Mesendoderm (in vitro differentiated cells): ENCODE results near the gene CDKN1B.

ENCODE experiments used
- DNase-seq: peaks from one replicate; pipeline ENCODE4 v3.0.0; 2013
- H2AK5ac ChIP-seq: 2 replicates; pipeline ENCODE4 v1.6.1; 2013; ENCODE audit warnings: low read length, inconsistent platforms
- H2BK120ac ChIP-seq: 2 replicates; pipeline ENCODE4 v1.6.1; 2013; ENCODE audit warnings: low read depth, mild to moderate bottlenecking, low read length, moderate library complexity, mixed read lengths
- H2BK15ac ChIP-seq: replicated peaks from 2 replicates; pipeline ENCODE4 v1.6.1; 2013; ENCODE audit warnings: low read depth, mild to moderate bottlenecking, moderate library complexity
- H2BK5ac ChIP-seq: 2 replicates; pipeline ENCODE4 v1.6.1; 2013; ENCODE audit warnings: low read length, inconsistent platforms
- H3K18ac ChIP-seq: 2 replicates; pipeline ENCODE4 v1.6.1; 2013; ENCODE audit warnings: mild to moderate bottlenecking, low read length, mixed read lengths
- H3K23ac ChIP-seq: one replicate; pipeline ENCODE4 v1.6.1; 2013; ENCODE audit warnings: low read length
- H3K27ac ChIP-seq: 2 replicates; pipeline ENCODE4 v1.5.1; 2013; ENCODE audit warnings: low read depth, mild to moderate bottlenecking, inconsistent platforms, low read length, moderate library complexity
- H3K27me3 ChIP-seq: 2 replicates; pipeline ENCODE4 v1.6.1; 2013; ENCODE audit warnings: low read length, control low read depth, mild to moderate bottlenecking, inconsistent platforms; ENCODE audit not compliant: insufficient read depth, poor library complexity
- H3K36me3 ChIP-seq: 2 replicates; pipeline ENCODE4 v1.6.1; 2013; ENCODE audit warnings: low read length, inconsistent platforms; ENCODE audit not compliant: control insufficient read depth, insufficient read depth
- H3K4ac ChIP-seq: one replicate; pipeline ENCODE4 v1.6.1; 2013; ENCODE audit warnings: low read depth, mild to moderate bottlenecking, low read length, moderate library complexity
- H3K4me1 ChIP-seq: 2 replicates; pipeline ENCODE4 v1.6.1; 2013; ENCODE audit warnings: low read depth, low read length, inconsistent platforms; ENCODE audit not compliant: control insufficient read depth
- H3K4me2 ChIP-seq: 2 replicates; pipeline ENCODE4 v1.6.1; 2013; ENCODE audit warnings: low read length
- H3K4me3 ChIP-seq: 2 replicates; pipeline ENCODE4 v1.5.1; 2013; ENCODE audit warnings: mild to moderate bottlenecking, low read length
- H3K56ac ChIP-seq: one replicate; pipeline ENCODE4 v1.6.1; 2013; ENCODE audit warnings: low read length
- H3K79me1 ChIP-seq: 2 replicates; pipeline ENCODE4 v1.6.1; 2013; ENCODE audit warnings: low read length, inconsistent platforms
- H3K79me2 ChIP-seq: 2 replicates; pipeline ENCODE4 v1.6.1; 2013; ENCODE audit warnings: mild to moderate bottlenecking, low read length; ENCODE audit not compliant: control insufficient read depth, insufficient read depth
- H3K9ac ChIP-seq: 2 replicates; pipeline ENCODE4 v1.6.1; 2013; ENCODE audit warnings: low read length, inconsistent platforms
- H4K5ac ChIP-seq: one replicate; pipeline ENCODE4 v1.6.1; 2013; ENCODE audit warnings: low read length
- H4K8ac ChIP-seq: one replicate; pipeline ENCODE4 v1.6.1; 2013; ENCODE audit warnings: low read depth, mild to moderate bottlenecking, control low read depth, low read length, moderate library complexity
- WGBS: extraction: QIAGEN DNeasy Blood & Tissue Kit; methylation state at CpG from one replicate; pipeline ENCODE4 v1.1.7; 2013; ENCODE audit warnings: low lambda C conversion rate, missing lambda C conversion rate; ENCODE audit not compliant: insufficient coverage; ENCODE audit errors: extremely low coverage; 5-methylcytosine and 5-hydroxymethylcytosine counted together

Gene CDKN1B

DNA sequence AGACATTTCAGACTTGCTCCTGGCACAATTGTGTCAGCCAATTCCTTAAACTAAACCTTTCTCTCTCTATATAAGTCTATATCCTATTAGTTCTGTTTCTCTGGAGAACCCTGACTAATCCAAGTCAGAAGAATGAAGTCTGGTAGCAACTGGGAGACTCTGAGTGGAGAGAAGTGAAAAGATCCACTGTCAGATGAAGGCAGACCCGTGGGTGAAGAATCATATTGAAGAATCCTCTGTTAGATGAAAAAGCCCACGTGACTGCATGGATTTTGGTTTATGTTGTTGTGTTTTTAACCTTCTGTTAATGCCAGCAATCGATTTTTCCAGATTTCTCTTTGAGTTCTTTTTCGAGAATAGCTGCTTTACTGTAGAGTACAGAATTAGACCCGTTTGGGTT is 38.8 kb downstream of the CDKN1B start:
- H3K18ac ChIP-seq = no peak overlapping the region
- no peak overlapping the region for H2BK5ac ChIP-seq
- no peak overlapping the region for H4K5ac ChIP-seq
- H3K79me2 ChIP-seq = no peaks in the 10 kb centered on the region
- H3K56ac ChIP-seq = no peak overlapping the region
- no peaks in the 10 kb centered on the region for H3K27me3 ChIP-seq
- no peaks in the 10 kb centered on the region for H3K79me1 ChIP-seq
- H3K4me2 ChIP-seq = no peak overlapping the region
- no peak overlapping the region for H3K4me3 ChIP-seq
- no peak overlapping the region for H2BK15ac ChIP-seq
- H4K8ac ChIP-seq = no peak overlapping the region
- no CpG with 5 or more reads among the region's 5 CpGs for WGBS
- H3K36me3 ChIP-seq = no peaks in the 10 kb centered on the region
- H2AK5ac ChIP-seq = no peak overlapping the region
- no peak overlapping the region for H3K27ac ChIP-seq
- H3K9ac ChIP-seq = no peak overlapping the region
- H2BK120ac ChIP-seq = no peak overlapping the region
- H3K4me1 ChIP-seq = no peaks in the 10 kb centered on the region
- H3K23ac ChIP-seq = no peak overlapping the region
- DNase-seq = no peak
- no peak overlapping the region for H3K4ac ChIP-seq

DNA sequence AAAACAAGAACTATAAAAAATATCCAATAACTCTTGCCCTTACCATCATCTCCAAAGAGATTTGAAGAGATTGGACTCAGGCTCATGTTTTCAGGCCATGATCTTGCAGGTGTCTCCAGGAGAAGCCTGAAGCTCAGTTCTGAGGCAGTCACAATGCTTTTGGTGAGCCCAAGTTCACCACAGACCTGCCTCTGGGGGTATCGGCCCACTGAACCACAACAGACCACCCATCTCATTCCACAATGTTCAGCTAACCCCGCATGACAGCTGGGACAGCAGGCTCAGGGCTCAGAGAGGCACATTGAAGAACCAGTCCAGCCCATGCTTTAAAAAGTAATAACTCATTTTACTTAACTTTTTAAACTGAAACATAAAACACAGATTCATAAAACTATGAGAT is 40.0 kb downstream of the CDKN1B start:
- Histone ChIP-seq H3K4me3 (no peak overlapping the region), H3K4ac (no peak overlapping the region), H3K18ac (no peak overlapping the region), H2BK15ac (no peak overlapping the region), H3K23ac (no peak overlapping the region), H4K8ac (no peak overlapping the region), H2AK5ac (no peak overlapping the region), H2BK120ac (no peak overlapping the region), H3K4me1 (no peaks in the 10 kb centered on the region), H3K79me2 (no peaks in the 10 kb centered on the region), H3K79me1 (no peaks in the 10 kb centered on the region), H3K27me3 (no peaks in the 10 kb centered on the region), H4K5ac (no peak overlapping the region), H3K9ac (no peak overlapping the region), H2BK5ac (no peak overlapping the region), H3K27ac (no peak overlapping the region), H3K36me3 (no peaks in the 10 kb centered on the region), H3K56ac (no peak overlapping the region), H3K4me2 (no peak overlapping the region)
- no peak for DNase-seq
- no CpG with 5 or more reads among the region's 2 CpGs for WGBS

DNA sequence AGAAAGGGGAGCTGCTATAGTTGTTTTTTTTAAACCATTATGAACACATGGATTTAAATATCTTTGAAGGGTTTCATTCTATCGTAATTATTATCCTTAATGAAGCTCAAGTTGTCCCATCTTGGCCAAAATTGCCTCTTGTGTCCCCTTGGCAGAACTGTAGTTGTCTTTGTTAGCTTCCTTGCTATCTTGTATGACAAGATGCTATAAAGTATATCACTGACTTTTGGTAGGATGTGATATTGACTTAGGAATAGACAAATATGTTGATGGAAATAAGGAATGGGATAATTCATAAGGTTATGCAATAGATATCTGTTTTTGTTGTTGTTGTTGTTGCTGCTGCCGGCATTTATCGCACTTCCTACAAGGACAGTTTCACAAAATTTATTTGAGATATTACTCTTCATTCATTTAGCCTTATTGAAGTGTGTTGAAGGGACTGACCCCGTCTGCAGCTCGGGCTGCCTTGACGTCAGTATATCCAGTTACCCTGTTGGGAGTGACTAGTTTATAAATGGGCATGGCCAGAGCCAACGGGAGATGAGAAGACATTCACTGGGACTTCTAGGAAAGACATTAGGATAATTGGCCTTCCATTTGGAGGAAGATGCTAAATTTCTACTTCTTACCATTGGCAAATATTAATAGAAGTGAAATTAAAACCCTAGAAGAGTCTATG is 42.2 kb downstream of the CDKN1B start:
- Histone ChIP-seq H2BK15ac (no peak overlapping the region), H3K18ac (no peak overlapping the region), H3K56ac (no peak overlapping the region), H4K5ac (no peak overlapping the region), H3K23ac (no peak overlapping the region), H4K8ac (no peak overlapping the region), H3K4ac (no peak overlapping the region), H3K9ac (no peak overlapping the region), H3K79me2 (no peaks in the 10 kb centered on the region), H2AK5ac (no peak overlapping the region), H3K4me3 (no peak overlapping the region), H2BK5ac (no peak overlapping the region), H3K36me3 (no peaks in the 10 kb centered on the region), H3K4me1 (no peaks in the 10 kb centered on the region), H3K27me3 (no peaks in the 10 kb centered on the region), H3K79me1 (no peaks in the 10 kb centered on the region), H3K27ac (no peak overlapping the region), H3K4me2 (no peak overlapping the region), H2BK120ac (no peak overlapping the region)
- WGBS = no CpG with 5 or more reads among the region's 7 CpGs
- DNase-seq = no peak

DNA sequence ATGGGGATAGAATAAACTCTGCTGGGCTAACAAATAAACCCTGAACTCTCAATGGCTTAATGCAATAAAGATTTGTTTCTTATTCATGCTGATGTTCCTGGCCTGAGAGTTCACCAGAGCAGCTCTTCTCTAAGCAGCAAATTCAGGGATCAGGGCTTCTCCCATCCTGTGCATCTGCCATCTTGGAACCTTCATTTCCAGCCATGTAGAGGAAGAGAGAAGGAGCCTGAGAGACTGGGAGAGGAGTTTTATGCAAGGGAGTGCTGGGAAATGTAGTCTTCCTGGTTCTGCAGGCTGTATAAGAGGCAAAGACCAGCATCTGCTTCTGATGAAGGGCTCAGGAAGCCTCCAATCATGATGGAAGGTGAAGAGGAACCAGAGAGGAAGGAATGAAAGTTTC is 47.7 kb downstream of the CDKN1B start:
- no peak overlapping the region for H3K4me2 ChIP-seq
- no peaks in the 10 kb centered on the region for H3K79me2 ChIP-seq
- H3K23ac ChIP-seq = no peak overlapping the region
- H2BK15ac ChIP-seq = no peak overlapping the region
- no peak overlapping the region for H3K4me3 ChIP-seq
- no peaks in the 10 kb centered on the region for H3K79me1 ChIP-seq
- no peaks in the 10 kb centered on the region for H3K4me1 ChIP-seq
- no peak overlapping the region for H3K18ac ChIP-seq
- H3K9ac ChIP-seq = no peak overlapping the region
- no peak overlapping the region for H4K5ac ChIP-seq
- no peak overlapping the region for H3K27ac ChIP-seq
- no peaks in the 10 kb centered on the region for H3K36me3 ChIP-seq
- H2BK5ac ChIP-seq = no peak overlapping the region
- DNase-seq = no peak
- H3K56ac ChIP-seq = no peak overlapping the region
- H3K27me3 ChIP-seq = no peaks in the 10 kb centered on the region
- H2BK120ac ChIP-seq = no peak overlapping the region
- H4K8ac ChIP-seq = no peak overlapping the region
- H3K4ac ChIP-seq = no peak overlapping the region
- H2AK5ac ChIP-seq = no peak overlapping the region

DNA sequence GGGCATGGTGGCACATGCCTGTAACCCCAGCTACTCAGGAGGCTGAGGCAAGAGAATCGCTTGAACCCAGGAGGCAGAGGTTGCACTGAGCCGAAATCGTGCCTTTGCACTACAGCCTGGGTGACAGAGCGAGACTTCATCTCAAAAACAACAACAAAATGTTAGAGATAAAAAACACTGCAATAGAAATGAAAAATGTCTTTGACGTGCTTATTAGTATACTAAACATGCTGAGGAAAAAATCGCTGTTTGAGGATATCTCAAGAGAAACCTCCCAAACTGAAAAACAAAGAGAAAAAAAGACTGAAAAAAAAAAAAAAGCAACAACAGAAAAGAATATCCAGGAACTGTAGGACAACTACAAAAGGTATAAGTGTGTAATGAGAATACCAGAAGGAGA is 53.1 kb downstream of the CDKN1B start:
- Histone ChIP-seq H3K56ac (no peak overlapping the region), H3K4me2 (no peak overlapping the region), H3K27ac (no peak overlapping the region), H3K36me3 (no peaks in the 10 kb centered on the region), H3K23ac (no peak overlapping the region), H3K79me1 (no peaks in the 10 kb centered on the region), H2BK15ac (no peak overlapping the region), H3K27me3 (no peaks in the 10 kb centered on the region), H3K4ac (no peak overlapping the region), H4K5ac (no peak overlapping the region), H4K8ac (no peak overlapping the region), H2BK5ac (no peak overlapping the region), H3K4me3 (no peak overlapping the region), H2AK5ac (no peak overlapping the region), H3K79me2 (no peaks in the 10 kb centered on the region), H3K18ac (no peak overlapping the region), H3K9ac (no peak overlapping the region), H2BK120ac (no peak overlapping the region), H3K4me1 (no peaks in the 10 kb centered on the region)
- no CpG with 5 or more reads among the region's 6 CpGs for WGBS
- no peak for DNase-seq
